HUES48 (cell line): ENCODE measurements around the gene PDCD1.

Experiments used
- H3K27ac ChIP-seq: one replicate; pipeline ENCODE4 v1.7.0; 2013; ENCODE audit warnings: low read depth, low read length, inconsistent platforms
- H3K27me3 ChIP-seq: 2 replicates; pipeline ENCODE4 v1.6.1; 2013; ENCODE audit warnings: mild to moderate bottlenecking, low read length; ENCODE audit not compliant: control insufficient read depth, insufficient read depth
- H3K36me3 ChIP-seq: 2 replicates; pipeline ENCODE4 v1.6.1; 2013; ENCODE audit warnings: low read length; ENCODE audit not compliant: control insufficient read depth, insufficient read depth
- H3K4me1 ChIP-seq: 2 replicates; pipeline ENCODE4 v1.6.1; 2013; ENCODE audit warnings: mild to moderate bottlenecking, low read length; ENCODE audit not compliant: control insufficient read depth, insufficient read depth
- H3K4me3 ChIP-seq: 2 replicates; pipeline ENCODE4 v1.5.1; 2013; ENCODE audit warnings: mild to moderate bottlenecking, low read depth, low read length
- H3K9ac ChIP-seq: 2 replicates; pipeline ENCODE4 v1.6.1; 2013; ENCODE audit warnings: mild to moderate bottlenecking, low read depth, low read length, moderate library complexity
- H3K9me3 ChIP-seq: 2 replicates; pipeline ENCODE4 v1.6.1; 2013; ENCODE audit warnings: low read length; ENCODE audit not compliant: control insufficient read depth, insufficient read depth

Gene PDCD1

GRCh38 chr2:241867776-241868420, 9.2 kb upstream of the PDCD1 start:
- H3K4me1 ChIP-seq = no peaks in the 10 kb centered on the region; the same call in 1 of the 2 replicates
- 0 out of 2 replicates have a peak, but pooled peaks cover 3% of the 10 kb centered on the region for H3K27me3 ChIP-seq
- H3K9ac ChIP-seq = no peak overlapping the region
- no peak overlapping the region for H3K4me3 ChIP-seq
- no peaks in the 10 kb centered on the region for H3K9me3 ChIP-seq
- no peaks in the 10 kb centered on the region for H3K36me3 ChIP-seq
- no peak overlapping the region for H3K27ac ChIP-seq

DNA sequence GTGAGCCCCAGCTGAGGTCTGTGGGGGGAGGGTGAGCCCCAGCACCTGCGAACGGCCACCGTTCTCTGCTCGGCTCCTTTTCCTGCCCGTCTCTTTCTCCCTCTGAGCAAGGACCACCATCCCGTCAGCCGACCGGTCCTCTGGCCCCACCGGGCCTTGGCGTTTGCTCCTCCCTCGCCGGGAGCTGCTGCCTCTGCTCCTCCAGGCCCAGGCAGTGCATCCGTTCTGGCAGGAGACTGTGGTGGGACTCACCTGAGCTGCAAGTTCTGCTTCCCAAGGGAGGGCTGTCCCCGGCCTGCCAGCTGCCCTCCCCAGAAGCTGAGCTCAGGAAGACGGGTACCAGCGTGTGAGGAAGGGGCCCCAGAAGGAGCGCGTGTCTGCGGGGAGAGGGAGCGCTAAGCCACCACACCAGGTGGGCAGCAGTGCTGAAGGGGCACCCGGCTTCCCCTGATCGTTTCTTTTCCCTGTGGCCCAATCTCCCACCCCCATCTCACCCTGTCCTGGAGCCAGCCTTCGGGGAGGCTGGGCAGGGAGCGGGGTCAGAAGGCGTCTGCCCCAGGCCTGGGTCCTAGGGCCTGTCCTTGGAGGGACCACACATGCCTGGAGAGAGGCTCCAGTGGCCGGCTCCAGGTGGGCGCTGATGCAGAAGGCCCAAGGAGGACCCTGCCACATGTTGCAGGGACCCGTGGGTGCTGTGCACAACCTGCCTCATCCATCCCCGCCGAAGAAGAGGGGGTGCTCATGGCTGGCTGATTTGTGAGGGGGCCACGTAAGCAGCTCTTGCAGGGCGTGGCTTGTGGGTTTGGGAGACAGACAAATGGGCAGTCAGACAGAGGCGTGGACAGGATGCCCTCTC, 8.3 kb upstream of the PDCD1 start:
- Histone ChIP-seq H3K4me1 (no peaks in the 10 kb centered on the region; the same call in 1 of the 2 replicates), H3K9ac (no peak overlapping the region), H3K9me3 (no peaks in the 10 kb centered on the region), H3K36me3 (no peaks in the 10 kb centered on the region), H3K27me3 (0 out of 2 replicates have a peak, but pooled peaks cover 3% of the 10 kb centered on the region), H3K27ac (no peak overlapping the region), H3K4me3 (no peak overlapping the region)

- H3K27me3 ChIP-seq = 0 out of 2 replicates have a peak, but pooled peaks cover 3% of the 10 kb centered on the region
- no peak overlapping the region for H3K9ac ChIP-seq
- no peaks in the 10 kb centered on the region; the same call in 1 of the 2 replicates for H3K4me1 ChIP-seq
- no peaks in the 10 kb centered on the region for H3K36me3 ChIP-seq
- H3K4me3 ChIP-seq = no peak overlapping the region
- H3K9me3 ChIP-seq = no peaks in the 10 kb centered on the region
- no peak overlapping the region for H3K27ac ChIP-seq
Observed at GRCh38 chr2:241865957-241866789, 7.5 kb upstream of the PDCD1 start.

- no peak overlapping the region for H3K4me3 ChIP-seq
- no peaks in the 10 kb centered on the region; the same call in 1 of the 2 replicates for H3K4me1 ChIP-seq
- no peak overlapping the region for H3K27ac ChIP-seq
- 0 out of 2 replicates have a peak, but pooled peaks cover 3% of the 10 kb centered on the region for H3K27me3 ChIP-seq
- H3K9ac ChIP-seq = no peak overlapping the region
- H3K36me3 ChIP-seq = no peaks in the 10 kb centered on the region
- H3K9me3 ChIP-seq = no peaks in the 10 kb centered on the region
Observed at GRCh38 chr2:241865416-241865956, 6.8 kb upstream of the PDCD1 start.

DNA sequence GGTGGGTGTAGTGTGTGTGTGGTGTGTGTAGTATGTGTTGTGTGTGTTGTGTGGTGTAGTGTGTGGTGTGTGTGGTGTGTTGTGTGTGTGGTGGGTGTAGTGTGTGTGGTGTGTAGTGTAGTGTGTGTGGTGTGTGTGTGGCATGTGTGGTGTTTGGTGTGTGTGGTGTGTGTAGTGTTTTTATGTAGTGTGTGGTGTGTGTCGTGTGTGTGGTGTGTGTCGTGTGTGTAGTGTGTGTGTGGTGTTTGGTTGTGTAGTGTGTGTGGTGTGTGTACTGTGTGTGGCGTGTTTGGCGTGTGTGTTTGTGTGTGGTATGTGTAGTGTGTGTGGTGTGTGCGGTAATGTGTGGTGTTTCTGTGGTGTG, 6.1 kb upstream of the PDCD1 start:
- Histone ChIP-seq H3K9me3 (no peaks in the 10 kb centered on the region), H3K4me1 (no peaks in the 10 kb centered on the region; the same call in 1 of the 2 replicates), H3K36me3 (no peaks in the 10 kb centered on the region), H3K4me3 (no peak overlapping the region), H3K9ac (no peak overlapping the region), H3K27me3 (0 out of 2 replicates have a peak, but pooled peaks cover 3% of the 10 kb centered on the region), H3K27ac (no peak overlapping the region)

- Histone ChIP-seq H3K4me1 (peaks cover under 1% of the 10 kb centered on the region; the same call in 1 of the 2 replicates), H3K9me3 (no peaks in the 10 kb centered on the region), H3K27ac (no peak overlapping the region), H3K4me3 (no peak overlapping the region), H3K36me3 (no peaks in the 10 kb centered on the region), H3K9ac (no peak overlapping the region), H3K27me3 (0 out of 2 replicates have a peak, but pooled peaks cover 3% of the 10 kb centered on the region)
Observed at GRCh38 chr2:241864168-241864849, 5.6 kb upstream of the PDCD1 start.

GRCh38 chr2:241863536-241863954, 4.9 kb upstream of the PDCD1 start:
- Histone ChIP-seq H3K4me1 (peaks cover 2% of the 10 kb centered on the region; the same call in 1 of the 2 replicates), H3K27ac (no peak overlapping the region), H3K9ac (no peak overlapping the region), H3K36me3 (no peaks in the 10 kb centered on the region), H3K27me3 (0 out of 2 replicates have a peak, but pooled peaks cover 3% of the 10 kb centered on the region), H3K4me3 (no peak overlapping the region), H3K9me3 (no peaks in the 10 kb centered on the region)

DNA sequence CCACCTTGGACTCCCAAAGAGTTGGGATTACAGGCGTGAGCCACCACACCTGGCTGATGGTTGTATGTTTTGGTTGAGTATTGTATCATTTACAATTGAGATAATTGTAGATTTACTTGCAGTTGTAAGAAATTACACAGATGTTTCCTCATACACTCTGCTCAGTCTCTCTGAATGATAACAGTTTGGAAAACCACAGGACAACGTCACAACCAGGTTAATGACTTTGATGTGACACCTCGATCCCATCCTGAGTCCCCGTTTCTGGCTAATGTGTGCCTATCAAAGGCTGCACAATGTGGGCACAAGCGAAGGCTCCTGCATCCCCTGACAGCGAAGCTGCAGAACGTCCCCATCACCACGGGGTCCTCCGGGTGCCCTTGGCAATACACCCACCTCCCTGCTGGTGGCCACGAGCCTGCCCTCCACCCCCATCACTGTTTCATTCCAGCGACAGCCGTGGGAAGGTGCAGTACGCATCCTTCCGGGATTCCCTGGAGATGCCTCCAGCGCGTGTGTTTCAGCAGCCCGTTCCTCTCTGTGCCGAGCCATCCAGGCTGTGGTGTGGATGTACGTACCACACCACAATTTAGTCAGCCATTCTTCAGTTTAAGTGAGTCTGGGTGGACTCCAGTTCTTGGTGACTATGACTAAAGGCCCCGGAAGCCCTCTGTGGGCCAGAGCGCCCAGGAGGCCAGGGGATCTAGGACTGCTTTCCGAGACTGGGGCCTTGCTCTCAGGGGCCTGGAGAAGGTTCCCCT, 4.3 kb upstream of the PDCD1 start:
- H3K36me3 ChIP-seq = no peaks in the 10 kb centered on the region
- no peaks in the 10 kb centered on the region for H3K9me3 ChIP-seq
- H3K4me3 ChIP-seq = no peak overlapping the region
- no peak overlapping the region for H3K9ac ChIP-seq
- H3K4me1 ChIP-seq = peaks cover 2% of the 10 kb centered on the region; the same call in 1 of the 2 replicates
- H3K27me3 ChIP-seq = 0 out of 2 replicates have a peak, but pooled peaks cover 3% of the 10 kb centered on the region
- H3K27ac ChIP-seq = no peak overlapping the region

- Histone ChIP-seq H3K27ac (no peak overlapping the region), H3K9ac (no peak overlapping the region), H3K36me3 (no peaks in the 10 kb centered on the region), H3K4me3 (no peak overlapping the region), H3K27me3 (0 out of 2 replicates have a peak, but pooled peaks cover 2% of the 10 kb centered on the region), H3K9me3 (no peaks in the 10 kb centered on the region), H3K4me1 (peaks cover 2% of the 10 kb centered on the region; the same call in 1 of the 2 replicates)
Observed at GRCh38 chr2:241862093-241862492, 3.4 kb upstream of the PDCD1 start.
